ENCODE measurements around the gene MMD.
"Not testable (repeated sequence)": the region's sequence is repeated elsewhere in the genome, so short reads cannot be mapped to it uniquely, and the experiment has no call there.

Gene MMD

GRCh38 chr17:55421179-55421934, at the start of gene MMD:
MMD (minus strand) TSS chr17:55421835; CDS start chr17:55421695, 140 bp downstream.
- DNase-seq: peak; percentile 43

GRCh38 chr17:55466671-55467070, 45.0 kb upstream of the MMD start:
- no peak for DNase-seq

GRCh38 chr17:55465771-55466170, 44.1 kb upstream of the MMD start:
- not testable (repeated sequence) for DNase-seq

GRCh38 chr17:55463600-55463999, 42.0 kb upstream of the MMD start:
- no peak for DNase-seq

GRCh38 chr17:55462711-55463110, 41.1 kb upstream of the MMD start:
- DNase-seq: no peak

GRCh38 chr17:55462234-55462633, 40.6 kb upstream of the MMD start:
- no peak for DNase-seq

- DNase-seq: no peak
Observed at GRCh38 chr17:55458978-55459377, 37.3 kb upstream of the MMD start.

- DNase-seq: no peak
Observed at GRCh38 chr17:55458287-55458900, 36.8 kb upstream of the MMD start.

GRCh38 chr17:55456307-55457240, 34.9 kb upstream of the MMD start:
- no peak for DNase-seq

GRCh38 chr17:55454906-55455474, 33.4 kb upstream of the MMD start:
- no peak for DNase-seq

- DNase-seq: no peak
Observed at GRCh38 chr17:55453839-55454557, 32.4 kb upstream of the MMD start.

- no peak for DNase-seq
Observed at GRCh38 chr17:55452139-55452790, 30.6 kb upstream of the MMD start.

GRCh38 chr17:55451758-55452138, 30.1 kb upstream of the MMD start:
- no peak for DNase-seq

- no peak for DNase-seq
Observed at GRCh38 chr17:55451203-55451641, 29.6 kb upstream of the MMD start.

GRCh38 chr17:55450232-55450825, 28.7 kb upstream of the MMD start:
- no peak for DNase-seq

- DNase-seq: no peak
Observed at GRCh38 chr17:55448681-55449080, 27.0 kb upstream of the MMD start.

GRCh38 chr17:55446581-55447205, 25.1 kb upstream of the MMD start:
- no peak for DNase-seq

- not testable (repeated sequence) for DNase-seq
Observed at GRCh38 chr17:55446004-55446403, 24.4 kb upstream of the MMD start.

- DNase-seq: no peak
Observed at GRCh38 chr17:55444471-55445441, 23.1 kb upstream of the MMD start.

- no peak for DNase-seq
Observed at GRCh38 chr17:55443904-55444303, 22.3 kb upstream of the MMD start.

Measured in NCI-H510A (cell line).